Breast epithelium (tissue), 4 donors: Measurements from ENCODE around the gene UPK2. TPM values are rescaled to one million over a fixed set of nuclear protein-coding genes. Genes with fewer than 3 reads are reported as not detected.
"Not testable (repeated sequence)": the region's sequence is repeated elsewhere in the genome, so short reads cannot be mapped to it uniquely, and the experiment has no call there.

Experiments used
- DNase-seq, 2 donors: peaks; one replicate each; pipeline ENCODE4 v3.0.0-alpha.2; 2019; ENCODE audit warnings: low spot score in 2 of 2
- H3K27ac ChIP-seq, 2 donors: fragments of 200-600 bp; sonication (generic) in 1 of 2; one replicate each; pipeline ENCODE4 v1.5.1; 2016 to 2019; ENCODE audit warnings: mild to moderate bottlenecking in 1 of 2
- H3K27me3 ChIP-seq, 2 donors: fragments of 200-600 bp; sonication (generic) in 1 of 2; one replicate each; pipeline versions ENCODE4 v1.5.1 to v1.6.0; 2017 to 2019; ENCODE audit warnings: control low read depth in 1 of 2, mild to moderate bottlenecking in 1 of 2
- H3K36me3 ChIP-seq: fragments of 200-600 bp; one replicate; pipeline ENCODE4 v1.5.1; 2019
- H3K4me1 ChIP-seq, 2 donors: fragments of 200-600 bp; sonication (generic); one replicate each; pipeline ENCODE4 v1.5.1; 2016 to 2019; ENCODE audit warnings: control low read depth in 1 of 2
- H3K4me3 ChIP-seq, 3 donors: fragments of 200-600 bp; sonication (generic); 1 replicate in 2 of 3; 2 replicates in 1 of 3; pipeline ENCODE4 v1.5.1; 2016 to 2019; ENCODE audit warnings: mild to moderate bottlenecking in 3 of 3, moderate library complexity in 2 of 3
- H3K9me3 ChIP-seq, 2 donors: fragments of 200-600 bp; sonication (generic) in 1 of 2; one replicate each; pipeline ENCODE4 v1.5.1; 2016 to 2019; ENCODE audit warnings: control low read depth in 1 of 2
- CTCF ChIP-seq, 3 donors: fragments of 450-650 bp; IDR thresholded peaks; one replicate each; pipeline ENCODE4 v1.5.1; 2016 to 2017; ENCODE audit warnings: antibody characterized with exemption in 3 of 3, mild to moderate bottlenecking in 3 of 3, moderate library complexity in 3 of 3
- POLR2A ChIP-seq: fragments of 450-650 bp; IDR thresholded peaks from one replicate; pipeline ENCODE4 v1.6.1; 2016; ENCODE audit warnings: antibody characterized with exemption, mild to moderate bottlenecking, moderate library complexity
- POLR2AphosphoS5 ChIP-seq, 3 donors: sonication (generic); formaldehyde crosslinking; IDR thresholded peaks; one replicate each; pipeline ENCODE4 v1.6.1; 2017; ENCODE audit warnings: antibody characterized with exemption in 3 of 3
- intact Hi-C: fragments of 100-400 bp; cut with DNase I; formaldehyde crosslinking; loops from one replicate; pipeline ENCODE4 v1.15.1; 2023; ENCODE audit warnings: low total_unique reads
- total RNA-seq, 3 donors: library from RNA; depleted of rRNA; stranded (reverse); fragments of >200 nt; gene quantifications; one replicate each; pipeline ENCODE4 v1.1.0, GENCODE V29; 2016

Gene UPK2
- total RNA-seq, 3 donors from 2014 or later: not detected

GRCh38 chr11:118961591-118961990 lies 5.5 kb downstream of the UPK2 start:
- H3K9me3 ChIP-seq: no peaks in the 10 kb centered on the region
- H3K27me3 ChIP-seq: no peaks in the 10 kb centered on the region
- TF ChIP-seq CTCF (IDR thresholded peaks at IDR 0.05) (no peak), POLR2A (no peak), POLR2AphosphoS5 (IDR thresholded peaks at IDR 0.05) (no peak)
- H3K4me1 ChIP-seq: no peaks in the 10 kb centered on the region
- intact Hi-C loops: no loop called here
- no peak for DNase-seq
- no peak overlapping the region for H3K4me3 ChIP-seq
- no peaks in the 10 kb centered on the region for H3K36me3 ChIP-seq
- no peak overlapping the region for H3K27ac ChIP-seq

GRCh38 chr11:118969508-118969907 lies 13.4 kb downstream of the UPK2 start:
- H3K27me3 ChIP-seq, H3K4me1 ChIP-seq, H3K36me3 ChIP-seq, H3K4me3 ChIP-seq, H3K9me3 ChIP-seq, intact Hi-C loops, H3K27ac ChIP-seq, DNase-seq: not testable (repeated sequence)

- intact Hi-C loops: no loop called here
- no peaks in the 10 kb centered on the region for H3K36me3 ChIP-seq
Measured at GRCh38 chr11:118971646-118972045, 15.5 kb downstream of the UPK2 start, which contains the start of gene FOXR1. TSS of gene FOXR1 (plus strand) at chr11:118971761. CDS start at chr11:118971932, 171 bp downstream.

GRCh38 chr11:118973985-118974384 lies 17.9 kb downstream of the UPK2 start:
- intact Hi-C loops: no loop called here
- Histone ChIP-seq H3K4me1 (no peaks in the 10 kb centered on the region), H3K27me3 (no peaks in the 10 kb centered on the region), H3K4me3 (no peak overlapping the region), H3K9me3 (no peaks in the 10 kb centered on the region), H3K27ac (no peak overlapping the region), H3K36me3 (no peaks in the 10 kb centered on the region)
- DNase-seq: no peak
- TF ChIP-seq CTCF (IDR thresholded peaks at IDR 0.05): no peak
- TF ChIP-seq POLR2A: no peak
- TF ChIP-seq POLR2AphosphoS5 (IDR thresholded peaks at IDR 0.05): no peak

More at GRCh38 chr11:118971646-118972045, 15.5 kb downstream of the UPK2 start, which contains the start of gene FOXR1:
- Histone ChIP-seq H3K9me3 (no peaks in the 10 kb centered on the region), H3K27ac (no peak within 1 kb of the TSS), H3K27me3 (no peaks in the 10 kb centered on the region), H3K4me1 (no peaks in the 10 kb centered on the region), H3K4me3 (no peak within 1 kb of the TSS)
- no peak for DNase-seq
- TF ChIP-seq POLR2A: no peak
- TF ChIP-seq POLR2AphosphoS5 (IDR thresholded peaks at IDR 0.05): no peak
- no peak for TF ChIP-seq CTCF (IDR thresholded peaks at IDR 0.05)

- H3K4me3 ChIP-seq: no peak overlapping the region
- no peaks in the 10 kb centered on the region for H3K36me3 ChIP-seq
- no peak for DNase-seq
- intact Hi-C loops: no loop called here
- no peak overlapping the region for H3K27ac ChIP-seq
- H3K27me3 ChIP-seq: no peaks in the 10 kb centered on the region
- TF ChIP-seq POLR2A (no peak), CTCF (IDR thresholded peaks at IDR 0.05) (no peak), POLR2AphosphoS5 (IDR thresholded peaks at IDR 0.05) (no peak)
- no peaks in the 10 kb centered on the region for H3K9me3 ChIP-seq
- no peaks in the 10 kb centered on the region for H3K4me1 ChIP-seq
Measured at GRCh38 chr11:118975771-118976709, 19.9 kb downstream of the UPK2 start.
